Esophagus squamous epithelium (tissue), 5 donors: ENCODE data around the gene PPP1R14B. TPM values are rescaled to one million over a fixed set of nuclear protein-coding genes. Genes with fewer than 3 reads are reported as not detected.

Experiments used
- DNase-seq: peaks from one replicate; lab custom pipeline; 2025; lab: John Stamatoyannopoulos, UW
- H3K27ac ChIP-seq, 4 donors: fragments of 200-600 bp; sonication (generic); one replicate each; pipeline ENCODE4 v1.5.1; 2016 to 2019; ENCODE audit warnings: mild to moderate bottlenecking in 1 of 4
- H3K27me3 ChIP-seq, 4 donors: fragments of 200-600 bp; sonication (generic); 1 replicate in 3 of 4; 2 replicates in 1 of 4; pipeline versions ENCODE4 v1.5.1 to v1.6.0; 2017 to 2021; ENCODE audit warnings: antibody characterized with exemption in 1 of 4
- H3K36me3 ChIP-seq, 3 donors: fragments of 200-600 bp; sonication (generic); one replicate each; pipeline ENCODE4 v1.5.1; 2016 to 2019
- H3K4me1 ChIP-seq, 3 donors: fragments of 200-600 bp; sonication (generic); one replicate each; pipeline ENCODE4 v1.5.1; 2017 to 2019
- H3K4me3 ChIP-seq, 4 donors: fragments of 200-600 bp; sonication (generic); 1 replicate in 3 of 4; 2 replicates in 1 of 4; pipeline ENCODE4 v1.5.1; 2016 to 2019; ENCODE audit warnings: mild to moderate bottlenecking in 2 of 4, moderate library complexity in 1 of 4
- H3K9me3 ChIP-seq, 3 donors: fragments of 200-600 bp; sonication (generic); one replicate each; pipeline ENCODE4 v1.5.1; 2016 to 2019
- POLR2A ChIP-seq, 4 donors: fragments of 450-650 bp; IDR thresholded peaks; one replicate each; pipeline ENCODE4 v1.6.1; 2017; ENCODE audit warnings: antibody characterized with exemption in 4 of 4, mild to moderate bottlenecking in 4 of 4, moderate library complexity in 3 of 4
- WGBS, 2 donors: methylation state at CpG; one replicate each; pipeline ENCODE4 v1.1.5; 2018; 5-methylcytosine and 5-hydroxymethylcytosine counted together
- intact Hi-C: fragments of 100-400 bp; cut with DNase I; formaldehyde crosslinking; loops from one replicate; pipeline ENCODE4 v1.15.0; 2022
- total RNA-seq, 4 donors: library from RNA; depleted of rRNA; stranded (reverse); fragments of >200 nt; gene quantifications; one replicate each; pipeline ENCODE4 v1.1.0, GENCODE V29; 2016
- TF ChIP-seq, protein P1 (sequence below), 6 experiments: fragments of 450-650 bp in 4 of 6; fragments of 200-600 bp in 2 of 6; sonication (generic) in 2 of 6; IDR thresholded peaks; one replicate each; pipeline ENCODE4 v1.5.1; 2016 to 2019; ENCODE audit warnings: antibody characterized with exemption in 6 of 6, mild to moderate bottlenecking in 4 of 6, moderate library complexity in 4 of 6
- donor health status: DM: yes; HTN: yes; CAD: no.

PPP1R14B gene
- total RNA-seq, 4 donors from 2014 or later = 137 to 279 (median 203) TPM

DNA sequence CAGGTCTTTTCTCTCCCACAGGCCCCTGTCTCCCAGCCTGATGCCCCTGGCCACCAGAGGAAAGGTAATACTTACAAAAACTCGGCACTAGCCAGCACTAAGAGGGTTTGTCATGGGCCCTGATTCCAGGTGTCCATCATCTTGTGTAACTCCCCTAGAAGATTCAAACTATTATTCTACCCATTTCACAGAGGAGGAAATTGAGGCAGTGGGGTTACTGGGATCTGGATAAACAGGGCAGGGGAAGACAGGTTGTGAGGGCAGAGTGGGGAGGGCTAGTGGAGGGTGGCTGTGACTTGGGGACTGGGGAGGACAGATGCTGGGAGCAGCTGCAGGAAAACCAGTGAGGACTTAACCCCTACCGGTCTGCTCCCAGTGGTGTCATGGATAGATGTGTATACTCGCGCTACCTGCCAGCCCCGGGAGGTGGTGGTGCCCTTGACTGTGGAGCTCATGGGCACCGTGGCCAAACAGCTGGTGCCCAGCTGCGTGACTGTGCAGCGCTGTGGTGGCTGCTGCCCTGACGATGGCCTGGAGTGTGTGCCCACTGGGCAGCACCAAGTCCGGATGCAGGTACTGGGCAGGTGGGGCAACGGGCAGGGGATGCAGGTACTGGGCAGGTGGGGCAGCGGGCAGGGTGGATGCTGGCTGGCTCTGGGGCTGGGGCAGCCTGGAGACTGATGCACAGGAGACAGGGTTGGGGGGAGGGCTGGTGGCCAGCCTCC, 11.1 kb downstream of the PPP1R14B start:
- WGBS, 2 donors = 72 to 73% methylated on average over 5 of the region's 12 CpGs
- Histone ChIP-seq H3K4me1 (peaks cover 47 to 95% (median 68%) of the 10 kb centered on the region in 3 donors), H3K27me3 (no peaks in the 10 kb centered on the region), H3K27ac (peak overlapping the region; percentile 75 to 93 (median 85)), H3K4me3 (peak overlapping the region; percentile 56 to 88 (median 75)), H3K9me3 (no peaks in the 10 kb centered on the region), H3K36me3 (peaks cover 0 to 35% (median 0%) of the 10 kb centered on the region in 3 donors)
- DNase-seq = no peak
- intact Hi-C loops = no loop called here
- TF ChIP-seq, protein P1, sequence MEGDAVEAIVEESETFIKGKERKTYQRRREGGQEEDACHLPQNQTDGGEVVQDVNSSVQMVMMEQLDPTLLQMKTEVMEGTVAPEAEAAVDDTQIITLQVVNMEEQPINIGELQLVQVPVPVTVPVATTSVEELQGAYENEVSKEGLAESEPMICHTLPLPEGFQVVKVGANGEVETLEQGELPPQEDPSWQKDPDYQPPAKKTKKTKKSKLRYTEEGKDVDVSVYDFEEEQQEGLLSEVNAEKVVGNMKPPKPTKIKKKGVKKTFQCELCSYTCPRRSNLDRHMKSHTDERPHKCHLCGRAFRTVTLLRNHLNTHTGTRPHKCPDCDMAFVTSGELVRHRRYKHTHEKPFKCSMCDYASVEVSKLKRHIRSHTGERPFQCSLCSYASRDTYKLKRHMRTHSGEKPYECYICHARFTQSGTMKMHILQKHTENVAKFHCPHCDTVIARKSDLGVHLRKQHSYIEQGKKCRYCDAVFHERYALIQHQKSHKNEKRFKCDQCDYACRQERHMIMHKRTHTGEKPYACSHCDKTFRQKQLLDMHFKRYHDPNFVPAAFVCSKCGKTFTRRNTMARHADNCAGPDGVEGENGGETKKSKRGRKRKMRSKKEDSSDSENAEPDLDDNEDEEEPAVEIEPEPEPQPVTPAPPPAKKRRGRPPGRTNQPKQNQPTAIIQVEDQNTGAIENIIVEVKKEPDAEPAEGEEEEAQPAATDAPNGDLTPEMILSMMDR (IDR thresholded peaks at IDR 0.05) = no peak
- no peak for TF ChIP-seq POLR2A (IDR thresholded peaks at IDR 0.05)

DNA sequence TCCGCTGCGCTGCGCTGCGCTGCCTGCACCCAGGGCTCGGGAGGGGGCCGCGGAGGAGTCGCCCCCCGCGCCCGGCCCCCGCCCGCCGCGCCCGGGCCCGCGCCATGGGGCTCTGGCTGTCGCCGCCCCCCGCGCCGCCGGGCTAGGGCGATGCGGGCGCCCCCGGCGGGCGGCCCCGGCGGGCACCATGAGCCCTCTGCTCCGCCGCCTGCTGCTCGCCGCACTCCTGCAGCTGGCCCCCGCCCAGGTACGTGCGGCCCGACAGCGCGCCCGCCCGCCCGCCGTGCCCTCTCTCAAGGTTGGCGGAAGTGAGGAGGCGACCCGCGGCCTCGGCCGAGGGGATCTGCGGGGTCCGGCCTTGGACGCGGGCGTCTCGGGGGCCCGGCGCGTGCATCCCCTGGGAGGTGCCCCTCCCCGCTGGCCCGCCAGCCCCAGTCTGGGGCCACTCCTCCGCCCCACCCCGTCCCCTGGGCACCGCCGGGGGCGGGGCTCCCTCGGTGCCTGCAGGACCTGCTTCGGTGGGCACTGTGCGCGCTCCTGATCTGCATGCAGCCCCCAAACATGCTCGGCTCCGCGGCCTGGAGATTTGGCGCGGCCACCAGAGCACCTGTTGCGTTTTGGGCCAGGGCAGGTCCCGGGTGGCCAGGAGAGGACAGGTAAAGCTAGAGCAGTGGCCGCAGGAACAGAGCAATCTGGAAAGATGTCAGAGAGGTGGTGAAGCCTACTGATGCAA, 11.9 kb downstream of the PPP1R14B start:
- Histone ChIP-seq H3K36me3 (peaks cover 0 to 35% (median 0%) of the 10 kb centered on the region in 3 donors), H3K27me3 (no peaks in the 10 kb centered on the region), H3K4me3 (peak overlapping the region; percentile 56 to 88 (median 75)), H3K9me3 (no peaks in the 10 kb centered on the region), H3K4me1 (peaks cover 39 to 93% (median 63%) of the 10 kb centered on the region in 3 donors), H3K27ac (peak overlapping the region; percentile 75 to 93 (median 85))
- intact Hi-C loops = no loop called here
- peak in 1 of 4 donors; percentile 45 for TF ChIP-seq POLR2A (IDR thresholded peaks at IDR 0.05)
- TF ChIP-seq, protein P1 (IDR thresholded peaks at IDR 0.05) = no peak
- no CpG with 5 or more reads among the region's 80 CpGs for WGBS, 2 donors
- no peak for DNase-seq

DNA sequence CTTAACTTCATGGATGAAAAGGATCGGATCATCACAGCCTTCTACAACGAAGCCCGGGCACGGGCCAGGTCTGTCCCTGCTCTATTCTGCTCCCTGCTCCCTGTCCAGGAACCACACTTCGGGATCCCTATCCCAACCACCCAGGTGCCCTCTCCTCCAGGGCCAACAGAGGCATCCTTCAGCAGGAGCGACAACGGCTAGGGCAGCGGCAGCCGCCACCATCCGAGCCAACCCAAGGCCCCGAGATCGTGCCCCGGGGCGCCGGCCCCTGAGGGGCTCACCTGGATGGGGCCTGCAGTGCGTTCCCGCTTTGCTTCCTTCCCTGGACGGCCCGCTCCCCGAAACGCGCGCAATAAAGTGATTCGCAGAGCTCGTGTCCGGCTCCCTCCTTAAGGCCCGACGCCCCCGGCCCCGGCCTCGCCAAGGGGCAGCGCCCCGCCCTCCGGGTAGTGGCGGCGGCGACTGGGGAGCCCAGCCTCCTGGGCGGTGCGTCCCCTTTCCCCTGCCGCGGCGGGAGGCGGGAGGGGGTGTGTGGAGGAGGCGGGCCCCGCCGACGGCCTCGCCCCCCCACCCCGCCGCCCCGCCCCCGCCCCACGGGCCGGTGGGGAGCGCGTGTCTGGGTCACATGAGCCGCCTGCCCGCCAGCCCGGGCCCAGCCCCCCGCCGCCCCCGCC, 12.7 kb downstream of the PPP1R14B start, which contains the start of gene VEGFB:
TSS of gene VEGFB (plus strand) at position 672 of the 674 bp plus-strand sequence. CDS start 250 bp downstream, outside the sequence.
- peak within 1 kb of the TSS; percentile 58 to 88 (median 75) for H3K4me3 ChIP-seq
- intact Hi-C loops = no loop called here
- peak within 1 kb of the TSS; percentile 79 to 93 (median 90) for H3K27ac ChIP-seq
- no peaks in the 10 kb centered on the region for H3K27me3 ChIP-seq
- DNase-seq = no peak
- H3K36me3 ChIP-seq = peaks cover 0 to 32% (median 0%) of the 10 kb centered on the region in 3 donors
- TF ChIP-seq, protein P1 (IDR thresholded peaks at IDR 0.05) = no peak
- TF ChIP-seq POLR2A (IDR thresholded peaks at IDR 0.05) = peak in 2 of 4 donors; percentile 27 to 58
- peaks cover 36 to 93% (median 61%) of the 10 kb centered on the region in 3 donors for H3K4me1 ChIP-seq
- H3K9me3 ChIP-seq = no peaks in the 10 kb centered on the region
- 3 to 10% methylated on average over 2 to 34 of the region's 62 CpGs for WGBS, 2 donors

DNA sequence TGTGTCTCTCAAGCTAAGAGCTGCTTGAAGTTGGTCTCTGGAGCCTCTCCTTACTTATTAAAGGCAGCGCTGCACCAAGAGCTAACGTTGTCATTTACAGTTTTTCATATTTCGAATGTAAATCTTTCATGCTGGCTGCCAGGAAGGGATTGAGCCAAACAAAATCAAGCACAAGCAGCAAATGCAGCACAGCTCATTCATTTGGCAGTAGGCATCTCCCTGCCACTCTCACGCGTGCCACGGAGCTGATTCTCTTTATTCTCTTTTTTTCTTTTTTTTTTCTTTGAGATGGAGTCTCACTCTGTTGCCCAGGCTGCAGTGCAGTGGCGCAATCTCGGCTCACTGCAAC, 13.8 kb downstream of the PPP1R14B start:
- H3K36me3 ChIP-seq = peaks cover 0 to 21% (median 0%) of the 10 kb centered on the region in 3 donors
- H3K27me3 ChIP-seq = no peaks in the 10 kb centered on the region
- H3K4me1 ChIP-seq = peaks cover 33 to 93% (median 51%) of the 10 kb centered on the region in 3 donors
- TF ChIP-seq, protein P1 (IDR thresholded peaks at IDR 0.05) = no peak
- TF ChIP-seq POLR2A (IDR thresholded peaks at IDR 0.05) = no peak
- DNase-seq = no peak
- WGBS, 2 donors = 69 to 83% methylated on average over 8 of the region's 8 CpGs
- no peak overlapping the region for H3K27ac ChIP-seq
- intact Hi-C loops = no loop called here
- H3K9me3 ChIP-seq = no peaks in the 10 kb centered on the region
- H3K4me3 ChIP-seq = no peak overlapping the region
